Cortex of kidney (tissue), 1 donor: Measurements from ENCODE around the gene FBXO28.

Source experiments
- DNase-seq: peaks from one replicate; lab custom pipeline; 2025; lab: John Stamatoyannopoulos, UW

The FBXO28 gene

GRCh38 chr1:224095867-224096266, 18.0 kb upstream of the FBXO28 start:
- no peak for DNase-seq

- no peak for DNase-seq
Measured at GRCh38 chr1:224096773-224097172, 17.1 kb upstream of the FBXO28 start.

DNA sequence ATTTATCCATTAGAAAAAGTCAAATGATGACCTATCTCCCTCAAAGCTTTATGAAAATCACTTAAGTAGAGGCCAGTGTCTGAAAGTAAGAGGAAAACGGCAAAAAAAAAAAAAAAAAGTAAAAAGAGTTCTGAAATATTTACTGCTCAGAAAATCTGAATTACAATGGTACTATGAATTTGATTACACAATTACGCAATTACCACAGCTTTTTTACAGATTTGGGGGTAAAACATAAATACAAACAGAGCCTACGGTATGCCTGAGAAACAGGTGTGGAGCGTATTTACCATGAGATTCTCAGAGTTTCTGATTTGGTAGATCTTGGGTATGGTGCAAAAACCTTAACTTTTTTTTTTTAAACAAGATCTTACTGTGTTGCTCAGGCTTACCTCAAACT, 15.9 kb upstream of the FBXO28 start:
- DNase-seq, result no peak

GRCh38 chr1:224106568-224107281, 7.2 kb upstream of the FBXO28 start:
- DNase-seq, result no peak

DNA sequence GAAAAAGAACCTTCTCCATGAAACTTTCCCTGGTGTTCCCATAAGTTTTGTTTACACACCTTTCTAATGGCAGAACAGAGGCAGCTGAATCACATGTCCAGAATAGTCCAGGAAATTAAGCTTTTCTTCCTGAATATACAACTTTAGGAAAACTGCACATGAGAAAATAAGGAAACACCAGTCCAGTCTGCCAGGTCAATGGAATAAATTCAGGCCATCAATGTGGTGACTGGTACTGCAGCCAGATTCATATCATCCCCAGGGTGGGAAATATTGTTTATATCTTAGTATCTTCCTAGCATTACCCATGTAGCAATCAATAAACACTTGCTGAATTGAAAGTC, 6.7 kb upstream of the FBXO28 start:
- no peak for DNase-seq

DNA sequence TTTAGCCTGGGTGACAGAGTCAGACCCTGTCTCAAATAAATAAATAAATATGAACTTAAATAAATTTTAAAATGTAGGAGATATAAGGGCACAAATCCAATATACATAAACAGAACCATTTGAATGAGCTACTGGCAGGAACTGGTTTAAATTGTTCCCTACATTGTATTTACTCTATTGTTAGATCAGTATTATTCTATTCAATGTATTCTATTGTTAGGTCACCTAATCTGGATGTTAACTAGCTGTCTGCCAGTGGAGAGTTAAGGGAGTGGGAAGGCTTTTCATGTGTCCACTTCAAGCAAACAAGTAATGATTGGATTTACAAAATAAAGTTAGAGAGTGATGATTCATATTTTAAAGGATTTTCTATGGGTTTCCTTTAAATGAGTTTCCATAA, 4.9 kb upstream of the FBXO28 start:
- DNase-seq, result no peak

GRCh38 chr1:224109981-224110380, 3.9 kb upstream of the FBXO28 start:
- DNase-seq, result no peak

DNA sequence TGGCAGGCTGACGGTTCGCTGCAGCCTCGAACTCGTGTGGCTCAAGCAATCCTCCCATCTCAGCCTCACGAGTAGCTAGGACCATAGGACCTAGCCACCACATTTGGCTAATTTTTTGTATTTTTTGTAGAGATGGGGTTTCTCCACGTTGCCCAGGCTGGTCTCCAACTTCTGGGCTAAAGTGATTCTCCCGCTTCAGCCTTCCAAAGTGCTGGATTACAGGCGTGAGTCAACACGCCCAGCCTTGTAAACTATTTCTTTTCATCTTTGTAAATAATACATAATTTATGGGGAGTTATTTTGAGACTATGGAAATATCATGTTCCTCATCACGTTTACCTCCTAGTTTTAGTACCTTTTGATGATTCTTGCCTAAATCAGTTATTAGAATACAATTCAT, 906 bp upstream of the FBXO28 start:
- DNase-seq, result no peak

DNA sequence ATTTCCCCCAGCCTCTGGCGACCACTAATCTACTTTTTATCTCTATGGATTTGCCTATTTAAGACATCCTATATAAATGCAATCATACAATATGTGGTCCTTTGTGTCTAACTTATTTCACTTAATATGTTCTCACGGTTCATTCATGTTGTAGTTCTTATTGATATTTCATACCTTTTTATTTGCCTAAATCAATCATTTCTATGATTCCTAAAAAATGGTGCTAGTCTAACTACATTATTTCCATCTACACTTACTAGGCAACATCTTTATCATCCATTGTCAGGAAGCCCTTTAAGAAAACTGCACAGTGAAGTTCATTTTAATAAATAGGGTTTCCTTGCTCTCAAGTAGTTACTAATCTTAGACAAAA, 380 bp upstream of the FBXO28 start:
- no peak for DNase-seq

GRCh38 chr1:224114787-224115175, 870 bp downstream of the FBXO28 start:
- DNase-seq, result no peak

GRCh38 chr1:224116131-224116530, 2.2 kb downstream of the FBXO28 start:
- DNase-seq, result no peak

DNA sequence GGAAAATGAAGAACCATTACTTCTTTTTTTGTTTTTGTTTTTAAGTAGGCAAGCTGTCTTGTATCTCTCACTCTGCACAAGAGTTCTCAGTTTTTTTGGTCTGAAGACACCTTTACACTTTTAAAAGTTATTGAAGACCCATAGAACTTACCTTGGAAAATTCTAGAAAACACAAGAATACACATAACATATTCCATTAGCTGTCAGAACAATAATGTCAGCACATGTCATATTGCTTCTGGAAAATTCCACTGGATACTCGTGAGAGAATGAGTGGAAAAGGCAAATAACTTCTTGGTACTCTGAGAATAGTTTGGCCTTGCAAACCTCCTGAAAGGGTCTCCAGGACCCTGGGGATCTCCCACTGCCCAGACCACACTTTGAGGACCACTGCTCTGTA, 4.8 kb downstream of the FBXO28 start:
- no peak for DNase-seq

DNA sequence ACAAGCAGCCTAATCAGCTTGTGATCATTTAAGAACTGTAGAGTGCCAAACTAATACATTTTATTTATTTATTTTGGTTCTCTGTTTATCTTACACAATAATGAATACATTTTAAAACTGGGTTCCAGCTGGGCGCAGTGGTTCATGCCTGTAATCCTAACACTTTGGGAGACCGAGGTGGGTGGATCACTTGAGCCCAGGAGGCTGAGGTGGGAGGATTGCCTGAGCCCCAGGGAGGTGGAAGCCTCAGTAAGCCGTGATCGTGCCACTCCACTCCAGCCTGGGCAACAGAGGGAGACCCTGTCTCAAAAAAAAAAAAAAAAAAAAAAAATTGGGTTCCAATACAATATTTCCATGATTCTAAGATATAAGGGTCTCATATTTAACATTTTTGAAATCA, 9.2 kb downstream of the FBXO28 start:
- no peak for DNase-seq

DNA sequence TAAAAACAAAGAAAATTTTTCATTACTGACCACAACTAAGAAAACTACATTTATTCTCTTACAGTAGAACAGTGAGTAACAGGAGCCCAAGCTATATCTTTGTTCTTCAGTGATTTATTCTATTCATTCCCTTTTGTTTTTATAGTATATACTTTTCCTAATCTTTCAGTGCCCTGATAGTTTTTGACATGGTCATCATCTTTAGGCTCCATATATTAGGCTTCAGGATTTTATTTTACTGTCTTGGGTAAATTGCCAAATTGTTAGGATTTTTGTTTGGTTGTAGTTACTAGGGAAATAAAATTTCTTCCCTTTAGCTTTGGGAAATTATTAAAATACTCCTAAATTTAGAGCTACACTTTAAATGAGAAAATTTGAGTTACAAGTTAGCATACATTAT, 10.3 kb downstream of the FBXO28 start:
- no peak for DNase-seq

DNA sequence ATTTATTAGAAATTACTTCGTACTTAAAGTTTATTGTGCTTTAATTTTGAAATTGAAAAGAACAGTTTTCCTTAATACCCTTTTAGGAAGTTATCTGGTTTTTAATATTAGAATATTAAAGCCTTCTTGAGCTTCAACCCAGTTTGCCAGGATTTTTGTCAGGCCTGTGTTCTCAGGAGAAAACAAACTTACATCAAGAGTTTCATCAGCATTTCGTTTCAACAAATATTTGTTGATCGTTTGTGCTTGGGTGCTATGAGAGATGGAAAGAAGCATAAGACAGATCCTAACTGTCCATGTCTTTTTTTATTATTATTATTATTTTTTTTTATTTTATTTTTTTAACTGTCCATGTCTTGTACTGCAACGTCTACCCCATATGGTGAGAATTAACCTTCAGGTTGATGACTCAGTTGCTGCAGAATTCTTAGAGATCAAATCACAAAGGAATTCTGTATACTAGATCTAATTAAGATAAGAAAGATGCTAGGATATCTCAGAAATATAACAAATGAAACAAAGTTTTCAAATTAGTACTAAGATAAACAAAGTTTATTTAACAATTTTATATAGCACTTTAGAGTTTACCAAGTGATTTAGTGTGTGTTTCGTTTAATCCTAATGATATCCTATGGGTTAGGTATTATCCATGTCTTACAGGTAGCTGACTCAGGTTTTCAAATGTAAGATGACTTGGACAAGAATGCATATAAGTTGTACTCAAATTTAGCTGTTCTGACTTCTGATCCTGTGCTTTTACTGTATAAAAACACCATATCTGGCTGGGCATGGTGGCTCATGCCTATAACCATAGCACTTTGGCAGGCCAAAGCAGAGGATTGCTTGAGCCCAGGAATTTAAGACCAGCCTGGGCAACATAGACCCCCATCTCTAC, 14.3 kb downstream of the FBXO28 start:
- DNase-seq, result no peak

DNA sequence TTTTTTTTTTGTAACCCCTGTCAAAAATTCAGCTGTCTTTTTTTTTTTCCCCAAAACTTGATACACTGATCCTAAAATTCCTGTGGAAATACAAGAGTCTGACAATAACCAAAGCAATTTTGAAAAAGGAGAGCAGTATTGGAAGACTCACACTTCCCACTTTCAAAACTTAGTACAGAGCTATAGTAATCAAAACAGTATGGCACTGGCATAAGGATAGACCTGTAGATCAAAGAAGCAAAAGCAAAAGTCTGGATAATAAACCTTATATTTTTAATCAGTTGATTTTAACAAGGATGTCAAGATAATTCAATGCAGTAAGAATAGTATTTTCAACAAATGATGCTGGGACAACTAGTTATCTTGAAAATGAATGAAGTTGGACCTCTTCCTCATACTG, 17.3 kb downstream of the FBXO28 start:
- DNase-seq, result no peak

- DNase-seq, result no peak
Measured at GRCh38 chr1:224132901-224133300, 19.0 kb downstream of the FBXO28 start.

DNA sequence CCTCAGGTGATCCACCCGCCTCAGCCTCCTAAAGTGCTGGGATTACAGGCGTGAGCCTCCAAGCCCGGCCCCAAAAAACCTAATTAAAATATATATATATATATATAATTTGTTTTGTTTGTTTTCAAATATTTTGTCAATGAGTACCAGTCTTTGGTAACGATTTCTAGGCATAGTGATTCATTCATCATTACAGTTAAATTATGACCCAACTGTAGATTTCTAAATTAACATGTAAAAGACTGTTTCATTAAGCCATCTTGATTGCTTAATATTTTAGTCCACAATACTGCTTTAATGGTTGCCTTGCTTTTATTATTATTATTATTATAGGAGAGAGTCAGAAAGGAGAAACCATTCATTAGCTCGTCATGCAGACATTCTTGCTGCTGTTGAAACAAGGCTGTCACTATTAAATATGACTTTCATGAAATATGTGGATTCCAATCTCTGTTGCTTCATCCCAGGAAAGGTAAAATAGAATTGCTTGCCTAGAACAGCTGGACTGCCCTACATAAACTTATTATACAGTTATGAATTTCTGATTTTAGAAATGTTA, 19.9 kb downstream of the FBXO28 start:
- DNase-seq, result no peak

- no peak for DNase-seq
Measured at GRCh38 chr1:224137518-224137917, 23.6 kb downstream of the FBXO28 start.

DNA sequence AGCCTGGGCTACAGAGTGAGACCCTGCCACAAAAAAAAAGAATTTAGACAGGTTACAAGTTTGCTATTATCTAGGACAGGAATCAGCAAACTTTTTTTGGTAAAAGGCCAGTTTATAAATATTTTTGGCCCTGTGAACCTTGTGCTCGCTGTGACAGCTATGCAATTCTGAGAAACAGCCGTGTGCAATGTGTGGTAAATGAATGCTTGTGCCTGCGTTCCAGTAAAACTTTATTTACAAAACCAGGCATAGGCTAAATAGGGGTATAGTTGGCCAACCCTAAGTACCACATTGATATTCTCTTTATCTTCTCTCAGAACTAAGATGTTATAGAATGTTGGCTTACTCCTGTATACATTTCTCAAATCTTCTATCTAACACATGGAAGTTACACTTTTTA, 24.3 kb downstream of the FBXO28 start:
- DNase-seq, result no peak

DNA sequence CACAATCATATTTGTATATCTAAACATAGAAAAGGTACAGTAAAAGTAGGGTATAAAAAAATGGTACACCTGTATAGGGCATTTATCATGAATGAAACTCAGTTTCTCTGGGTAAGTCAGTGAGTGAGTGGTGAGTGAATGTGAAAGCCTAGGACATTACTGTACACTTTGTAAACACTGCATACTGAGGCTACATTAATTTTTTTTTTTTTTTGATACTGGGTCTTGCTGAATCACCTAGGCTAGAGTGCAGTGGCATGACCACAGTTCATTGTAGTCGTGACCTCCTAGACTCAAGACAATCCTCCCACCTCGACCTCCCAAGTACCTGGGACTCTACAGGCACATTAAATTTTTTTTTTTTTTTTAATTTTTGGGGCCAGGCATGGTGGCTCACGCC, 27.8 kb downstream of the FBXO28 start:
- DNase-seq, result no peak

GRCh38 chr1:224149709-224150108, 35.8 kb downstream of the FBXO28 start:
- no peak for DNase-seq

GRCh38 chr1:224151117-224151516, 37.2 kb downstream of the FBXO28 start:
- DNase-seq, result no peak
